Smooth muscle cell (in vitro differentiated cells): ENCODE results near the gene NFYC. TPM values are rescaled to one million over a fixed set of nuclear protein-coding genes. Genes with fewer than 3 reads are reported as not detected.

Experiments
- DNase-seq: peaks from one replicate; lab custom pipeline; 2025; ENCODE audit not compliant: unreplicated experiment; lab: John Stamatoyannopoulos, UW
- H2AFZ ChIP-seq: fragments of 200-600 bp; sonication (generic); 2 replicates; pipeline ENCODE4 v1.6.0; 2016; ENCODE audit warnings: antibody characterized with exemption, low read depth, mild to moderate bottlenecking
- H3F3A ChIP-seq: fragments of 200-600 bp; sonication (generic); 2 replicates; pipeline ENCODE4 v1.6.0; 2017; ENCODE audit warnings: antibody characterized with exemption, low read depth
- H3K27ac ChIP-seq: fragments of 200-600 bp; sonication (generic); 2 replicates; pipeline ENCODE4 v1.5.1; 2016; ENCODE audit warnings: low read depth, mild to moderate bottlenecking
- H3K27me3 ChIP-seq: fragments of 200-600 bp; sonication (generic); 2 replicates; pipeline ENCODE4 v1.6.1; 2016; ENCODE audit warnings: low read depth, mild to moderate bottlenecking
- H3K36me3 ChIP-seq: fragments of 200-600 bp; sonication (generic); 2 replicates; pipeline ENCODE4 v1.5.1; 2016; ENCODE audit warnings: low read depth
- H3K4me1 ChIP-seq: fragments of 200-600 bp; sonication (generic); 2 replicates; pipeline ENCODE4 v1.5.1; 2016; ENCODE audit warnings: low read depth
- H3K4me2 ChIP-seq: fragments of 200-600 bp; sonication (generic); 2 replicates; pipeline ENCODE4 v1.6.0; 2016; ENCODE audit warnings: mild to moderate bottlenecking
- H3K4me3 ChIP-seq: fragments of 200-600 bp; sonication (generic); 2 replicates; pipeline ENCODE4 v1.5.1; 2016; ENCODE audit warnings: mild to moderate bottlenecking
- H3K79me2 ChIP-seq: fragments of 200-600 bp; sonication (generic); 2 replicates; pipeline ENCODE4 v1.6.0; 2016; ENCODE audit warnings: low read depth, mild to moderate bottlenecking
- H3K9ac ChIP-seq: fragments of 200-600 bp; sonication (generic); 2 replicates; pipeline ENCODE4 v1.6.0; 2016; ENCODE audit warnings: low read depth
- H3K9me3 ChIP-seq: fragments of 200-600 bp; sonication (generic); replicated peaks from 2 replicates; pipeline ENCODE4 v1.5.1; 2016; ENCODE audit warnings: low read depth
- H4K20me1 ChIP-seq: fragments of 200-600 bp; sonication (generic); 2 replicates; pipeline ENCODE4 v1.6.0; 2016; ENCODE audit warnings: low read depth
- WGBS: methylation state at CpG from one replicate; pipeline ENCODE4 v1.1.7; 2016; ENCODE audit warnings: low lambda C conversion rate; 5-methylcytosine and 5-hydroxymethylcytosine counted together
- polyA plus RNA-seq: library from polyadenylated mRNA; unstranded; fragments of >200 nt; fragmentation: Nextera tagmentation; extraction: Ambion mirVana; gene quantifications from 2 replicates; pipeline ENCODE4 v1.2.1, GENCODE V29; 2016
- total RNA-seq: library from RNA; depleted of rRNA; stranded (reverse); fragments of >200 nt; gene quantifications from 2 replicates; pipeline ENCODE4 v1.2.3, GENCODE V29; 2014
- TF ChIP-seq, protein P1 (sequence below): fragments of 200-600 bp; sonication (generic); IDR thresholded peaks from 2 replicates; pipeline ENCODE4 v1.5.1; 2017; ENCODE audit warnings: borderline replicate concordance, mild to moderate bottlenecking, antibody characterized with exemption; ENCODE audit not compliant: insufficient read depth, poor library complexity, severe bottlenecking

Gene NFYC
- total and polyA plus RNA-seq, 2 experiments from 2014 or later, result 18.1 to 28.6 TPM

DNA sequence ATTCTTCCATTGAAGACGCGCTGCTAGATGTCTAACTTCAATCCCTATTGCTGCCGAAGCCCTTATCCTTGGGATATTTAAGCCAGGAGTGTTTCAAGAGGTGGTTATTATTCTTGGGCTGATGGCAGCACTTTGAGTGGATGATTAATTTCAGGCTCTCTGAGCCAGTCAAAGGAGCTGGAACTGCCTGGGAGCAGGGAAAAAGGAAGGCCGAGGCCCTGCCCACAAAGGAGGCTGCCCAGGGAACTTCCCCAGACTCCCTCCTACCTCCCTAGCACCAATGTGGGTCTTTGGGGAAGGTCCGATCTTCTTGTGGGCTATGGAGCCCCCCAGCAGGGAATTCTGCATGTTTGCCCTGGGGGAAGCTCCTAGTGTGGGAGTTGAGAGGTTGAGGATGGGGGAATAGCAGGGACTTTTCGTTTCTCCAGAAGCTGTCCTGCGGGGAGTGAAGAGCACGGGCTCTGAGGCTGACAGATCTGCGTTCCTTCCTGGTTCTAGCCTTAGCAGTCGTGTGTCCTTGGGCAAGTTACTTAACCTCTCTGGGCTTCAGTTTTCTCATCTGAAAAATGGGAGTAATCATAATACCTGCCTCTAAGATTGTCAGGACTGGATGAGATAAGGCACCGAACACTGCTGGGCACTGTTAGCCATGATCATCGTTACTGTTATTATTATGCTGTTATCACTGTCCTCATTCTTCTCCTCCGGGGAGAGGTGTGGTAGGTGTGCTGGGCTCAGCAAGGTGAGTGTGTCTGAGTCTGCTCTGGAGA is 98.3 kb downstream of the NFYC start:
- peaks cover 24% of the 10 kb centered on the region for H3K27me3 ChIP-seq
- H3K27ac ChIP-seq, result no peak overlapping the region

DNA sequence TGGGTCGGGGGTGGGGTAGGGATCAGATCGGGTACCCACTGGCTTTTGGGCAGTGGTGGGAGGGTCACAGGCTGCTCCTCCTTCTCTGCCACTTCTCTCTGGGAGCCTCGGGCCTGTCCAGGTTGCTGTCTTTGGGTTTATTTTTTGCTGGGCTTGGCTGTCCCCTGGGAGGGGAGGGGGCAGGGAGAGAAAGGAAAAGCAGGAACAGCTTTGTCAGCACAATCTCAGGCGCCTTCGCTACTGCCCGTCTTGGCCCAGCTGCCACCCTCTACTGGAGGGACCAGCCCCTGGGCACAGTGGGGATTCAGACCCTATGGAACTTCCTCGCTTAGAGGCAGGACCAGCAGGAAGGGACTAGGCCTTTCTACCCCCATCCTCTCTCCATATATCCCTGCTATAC is 100.5 kb downstream of the NFYC start:
- no peak overlapping the region for H3K4me3 ChIP-seq
- H3K9me3 ChIP-seq, result no peaks in the 10 kb centered on the region
- TF ChIP-seq, protein P1, sequence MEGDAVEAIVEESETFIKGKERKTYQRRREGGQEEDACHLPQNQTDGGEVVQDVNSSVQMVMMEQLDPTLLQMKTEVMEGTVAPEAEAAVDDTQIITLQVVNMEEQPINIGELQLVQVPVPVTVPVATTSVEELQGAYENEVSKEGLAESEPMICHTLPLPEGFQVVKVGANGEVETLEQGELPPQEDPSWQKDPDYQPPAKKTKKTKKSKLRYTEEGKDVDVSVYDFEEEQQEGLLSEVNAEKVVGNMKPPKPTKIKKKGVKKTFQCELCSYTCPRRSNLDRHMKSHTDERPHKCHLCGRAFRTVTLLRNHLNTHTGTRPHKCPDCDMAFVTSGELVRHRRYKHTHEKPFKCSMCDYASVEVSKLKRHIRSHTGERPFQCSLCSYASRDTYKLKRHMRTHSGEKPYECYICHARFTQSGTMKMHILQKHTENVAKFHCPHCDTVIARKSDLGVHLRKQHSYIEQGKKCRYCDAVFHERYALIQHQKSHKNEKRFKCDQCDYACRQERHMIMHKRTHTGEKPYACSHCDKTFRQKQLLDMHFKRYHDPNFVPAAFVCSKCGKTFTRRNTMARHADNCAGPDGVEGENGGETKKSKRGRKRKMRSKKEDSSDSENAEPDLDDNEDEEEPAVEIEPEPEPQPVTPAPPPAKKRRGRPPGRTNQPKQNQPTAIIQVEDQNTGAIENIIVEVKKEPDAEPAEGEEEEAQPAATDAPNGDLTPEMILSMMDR, result no peak
- WGBS, result 82% methylated on average over 7 of the region's 7 CpGs
- H3K4me1 ChIP-seq, result no peaks in the 10 kb centered on the region
- H3K9ac ChIP-seq, result no peak overlapping the region
- no peaks in the 10 kb centered on the region for H3K79me2 ChIP-seq
- no peaks in the 10 kb centered on the region for H4K20me1 ChIP-seq
- H2AFZ ChIP-seq, result no peak overlapping the region
- no peak for DNase-seq
- no peak overlapping the region for H3K27ac ChIP-seq
- H3K36me3 ChIP-seq, result no peaks in the 10 kb centered on the region
- peaks cover 17% of the 10 kb centered on the region for H3K27me3 ChIP-seq
- no peak overlapping the region for H3K4me2 ChIP-seq
- no peaks in the 10 kb centered on the region for H3F3A ChIP-seq

More for the DNA sequence above, 98.3 kb downstream of the NFYC start:
- H3K4me2 ChIP-seq, result no peak overlapping the region
- no peak overlapping the region for H3K9ac ChIP-seq
- no peak overlapping the region for H3K4me3 ChIP-seq
- H2AFZ ChIP-seq, result no peak overlapping the region
- TF ChIP-seq, protein P1, result no peak
- no peak for DNase-seq
- no peaks in the 10 kb centered on the region for H4K20me1 ChIP-seq
- H3K79me2 ChIP-seq, result no peaks in the 10 kb centered on the region
- no peaks in the 10 kb centered on the region for H3F3A ChIP-seq
- no peaks in the 10 kb centered on the region for H3K9me3 ChIP-seq
- no peaks in the 10 kb centered on the region for H3K36me3 ChIP-seq
- no peaks in the 10 kb centered on the region for H3K4me1 ChIP-seq
- 86% methylated on average over 13 of the region's 13 CpGs for WGBS

DNA sequence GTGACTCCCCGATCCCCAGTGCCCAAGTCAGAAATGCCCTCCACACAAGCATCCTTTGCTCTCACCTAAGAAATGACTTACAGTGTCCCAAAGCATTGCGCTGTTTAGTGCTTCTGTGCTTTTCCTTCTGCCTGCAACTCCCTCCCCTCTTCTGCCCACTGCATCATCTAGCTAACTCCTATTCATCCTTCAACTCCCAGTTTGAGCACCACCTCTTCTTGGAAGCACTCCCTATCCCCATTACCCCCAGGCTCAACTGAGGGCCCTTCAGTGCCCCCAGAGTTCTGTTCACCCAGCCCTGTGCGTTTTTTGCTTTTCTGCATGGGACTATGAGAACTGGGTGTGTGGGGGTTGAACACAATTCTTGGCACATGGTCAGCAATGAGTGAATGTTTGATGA is 102.1 kb downstream of the NFYC start:
- WGBS, result 87% methylated on average over 3 of the region's 3 CpGs
- DNase-seq, result no peak
- Histone ChIP-seq H3K4me2 (no peak overlapping the region), H3K9me3 (no peaks in the 10 kb centered on the region), H3K79me2 (no peaks in the 10 kb centered on the region), H3K27ac (no peak overlapping the region), H3K27me3 (peaks cover 17% of the 10 kb centered on the region), H3K4me1 (no peaks in the 10 kb centered on the region), H3K4me3 (no peak overlapping the region), H4K20me1 (no peaks in the 10 kb centered on the region), H2AFZ (no peak overlapping the region), H3F3A (no peaks in the 10 kb centered on the region), H3K9ac (no peak overlapping the region), H3K36me3 (no peaks in the 10 kb centered on the region)
- TF ChIP-seq, protein P1, result no peak

DNA sequence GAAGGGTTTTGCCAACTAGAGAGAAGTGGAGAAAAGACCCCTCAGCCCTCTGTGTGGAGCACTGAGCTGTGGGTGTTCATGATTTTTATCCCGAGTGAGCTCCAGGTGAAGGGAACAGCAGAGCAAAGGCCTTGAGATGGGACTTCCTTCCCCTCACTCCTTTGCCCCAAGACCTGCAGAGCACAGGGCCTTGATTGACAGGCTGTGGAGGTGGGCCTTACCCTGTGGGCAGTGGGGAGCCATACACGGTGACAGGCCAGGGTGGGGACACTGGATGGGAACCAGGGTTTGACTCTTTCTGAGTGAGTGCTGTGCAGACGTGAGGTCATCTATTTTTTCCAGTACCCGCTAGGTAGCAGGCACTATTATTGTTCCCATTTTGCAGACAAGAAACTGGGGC is 102.5 kb downstream of the NFYC start:
- Histone ChIP-seq H3F3A (no peaks in the 10 kb centered on the region), H3K9me3 (no peaks in the 10 kb centered on the region), H3K4me3 (no peak overlapping the region), H3K79me2 (no peaks in the 10 kb centered on the region), H3K27me3 (peaks cover 17% of the 10 kb centered on the region), H3K36me3 (no peaks in the 10 kb centered on the region), H2AFZ (no peak overlapping the region), H3K4me2 (no peak overlapping the region), H3K4me1 (no peaks in the 10 kb centered on the region), H3K9ac (no peak overlapping the region), H4K20me1 (no peaks in the 10 kb centered on the region), H3K27ac (no peak overlapping the region)
- TF ChIP-seq, protein P1, result no peak
- 89% methylated on average over 4 of the region's 4 CpGs for WGBS
- no peak for DNase-seq
